ENCODE measurements around the gene TMEM225B.
"Not testable (repeated sequence)": the region's sequence is repeated elsewhere in the genome, so short reads cannot be mapped to it uniquely, and the experiment has no call there.

Gene TMEM225B

GRCh38 chr7:99597762-99598501 lies at the start of gene TMEM225B:
Gene TMEM225B, plus strand, starts transcription at chr7:99598267. Its CDS starts 6,122 bp downstream, at chr7:99604389.
- DNase-seq (ENCODE audit: low read depth), result no peak

DNA sequence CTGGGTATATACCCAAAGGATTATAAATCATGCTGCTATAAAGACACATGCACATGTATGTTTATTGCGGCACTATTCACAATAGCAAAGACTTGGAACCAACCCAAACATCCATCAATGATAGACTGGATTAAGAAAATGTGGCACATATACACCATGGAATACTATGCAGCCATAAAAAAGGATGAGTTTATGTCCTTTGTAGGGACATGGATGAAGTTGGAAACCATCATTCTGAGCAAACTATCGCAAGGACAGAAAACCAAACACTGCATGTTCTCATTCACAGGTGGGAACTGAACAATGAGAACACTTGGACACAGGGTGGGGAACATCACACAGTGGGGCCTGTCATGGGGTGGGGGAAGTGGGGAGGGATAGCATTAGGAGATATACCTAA lies 48.5 kb upstream of the TMEM225B start:
- not testable (repeated sequence) for DNase-seq (ENCODE audit: low read depth)

GRCh38 chr7:99551334-99551733 lies 46.7 kb upstream of the TMEM225B start:
- no peak for DNase-seq (ENCODE audit: low read depth)

- DNase-seq (ENCODE audit: low read depth), result peak; percentile 73
These were observed 46.2 kb upstream of the TMEM225B start, which contains the start of gene FAM200A for GRCh38 chr7:99551767-99552463. Gene FAM200A, minus strand, starts transcription at chr7:99552114. Its CDS starts 3,707 bp downstream, at chr7:99548407.

DNA sequence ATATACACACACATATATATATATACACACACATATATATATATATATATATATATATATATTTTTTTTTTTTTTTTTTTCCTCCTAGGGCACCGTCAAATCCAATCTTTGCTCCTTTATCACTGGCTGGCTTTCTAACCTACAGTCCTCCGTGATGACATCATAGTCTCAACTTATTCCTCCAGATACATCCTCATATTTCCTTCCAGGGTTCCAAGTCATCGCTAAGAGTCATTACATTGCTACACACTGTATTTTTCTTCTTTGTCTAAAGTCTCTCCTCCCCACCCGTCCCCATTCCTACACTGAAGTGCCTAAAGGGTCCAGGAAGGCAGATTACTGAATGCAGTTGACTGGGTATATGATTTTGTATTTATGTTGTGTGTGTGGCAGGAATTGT lies 45.0 kb upstream of the TMEM225B start:
- no peak for DNase-seq (ENCODE audit: low read depth)

GRCh38 chr7:99554939-99555338 lies 43.1 kb upstream of the TMEM225B start:
- no peak for DNase-seq (ENCODE audit: low read depth)

GRCh38 chr7:99557196-99557607 lies 40.9 kb upstream of the TMEM225B start:
- DNase-seq (ENCODE audit: low read depth), result no peak

GRCh38 chr7:99557940-99558305 lies 40.1 kb upstream of the TMEM225B start:
- no peak for DNase-seq (ENCODE audit: low read depth)

- peak; percentile 87 for DNase-seq (ENCODE audit: low read depth)
These were observed 39.5 kb upstream of the TMEM225B start, which contains the start of gene ZNF655 for GRCh38 chr7:99558306-99559174. Gene ZNF655, plus strand, starts transcription at chr7:99558642. Its CDS starts 1,918 bp downstream, at chr7:99560560.

GRCh38 chr7:99559175-99559915 lies 38.7 kb upstream of the TMEM225B start:
- DNase-seq (ENCODE audit: low read depth), result no peak

DNA sequence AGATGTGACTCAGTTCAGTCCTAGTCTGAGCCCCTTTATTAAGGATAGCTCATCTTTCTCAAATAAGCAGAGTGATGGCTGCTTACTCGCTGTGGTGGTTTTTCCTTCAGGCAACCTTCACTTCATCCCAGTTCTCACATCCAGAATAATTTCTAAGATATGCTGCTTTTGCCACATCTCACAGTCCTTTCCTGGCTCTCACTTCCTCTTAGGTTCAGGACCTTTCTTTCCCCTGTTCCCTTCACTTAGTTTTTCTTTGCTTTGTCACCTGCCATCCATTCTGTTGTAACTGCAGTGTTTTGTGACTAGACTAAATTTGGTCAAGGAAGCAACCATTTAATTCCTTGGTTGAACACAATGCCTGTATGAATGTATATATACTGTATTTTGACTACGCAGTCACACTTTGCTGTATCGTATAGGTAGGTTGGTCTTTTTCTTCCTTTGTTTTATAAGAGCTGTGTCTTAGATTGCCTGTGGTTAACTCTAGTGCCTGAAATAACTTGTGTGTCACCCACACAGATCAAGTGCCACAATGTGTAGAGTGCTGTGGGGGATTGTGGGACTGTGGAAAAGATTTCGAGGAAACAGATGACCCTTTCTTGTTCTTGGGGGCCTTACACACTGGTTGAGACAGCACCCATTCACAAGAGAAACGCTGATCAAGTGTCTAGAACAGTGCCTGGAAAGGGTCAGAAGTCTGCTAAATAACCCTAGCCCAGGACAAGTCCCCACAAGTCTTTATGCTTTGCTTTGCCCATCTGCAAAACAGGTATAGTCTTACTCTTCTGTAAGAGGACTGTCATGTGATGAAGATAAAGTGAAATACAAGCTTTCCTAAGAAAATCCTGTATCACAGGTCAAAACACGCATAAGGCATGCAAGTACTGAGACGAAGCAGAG lies 37.0 kb upstream of the TMEM225B start:
- DNase-seq (ENCODE audit: low read depth), result no peak

GRCh38 chr7:99561737-99562051 lies 36.4 kb upstream of the TMEM225B start:
- DNase-seq (ENCODE audit: low read depth), result no peak

DNA sequence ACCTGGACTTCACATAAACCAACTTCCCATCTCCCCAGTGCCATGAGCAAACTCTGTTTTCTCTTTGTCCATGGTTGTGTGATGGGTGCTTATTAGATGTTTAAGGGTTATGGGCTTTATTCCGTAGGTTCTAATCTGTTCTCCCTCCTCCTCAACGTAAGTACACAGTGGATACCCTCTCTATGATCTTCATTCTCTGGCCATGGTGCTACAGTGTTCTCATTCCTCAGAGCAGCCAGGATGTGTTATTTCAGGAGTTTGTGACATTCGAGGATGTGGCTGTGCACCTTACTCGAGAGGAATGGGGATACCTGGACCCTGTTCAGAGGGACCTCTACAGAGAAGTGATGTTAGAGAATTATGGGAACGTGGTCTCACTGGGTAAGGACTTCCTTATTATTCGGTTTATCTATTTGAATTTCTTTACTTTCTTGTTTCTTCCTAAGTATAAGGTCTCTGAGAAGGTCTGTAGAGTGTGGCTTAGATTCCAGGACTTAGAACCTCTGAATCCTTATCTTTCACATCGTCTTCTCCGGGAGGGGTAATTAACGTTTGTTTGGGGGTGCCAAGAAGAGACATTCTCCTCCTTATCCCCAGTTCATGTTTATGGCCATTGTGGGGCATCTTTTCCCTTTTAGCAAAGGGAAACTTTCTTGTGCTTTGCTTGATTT lies 35.8 kb upstream of the TMEM225B start:
- no peak for DNase-seq (ENCODE audit: low read depth)

DNA sequence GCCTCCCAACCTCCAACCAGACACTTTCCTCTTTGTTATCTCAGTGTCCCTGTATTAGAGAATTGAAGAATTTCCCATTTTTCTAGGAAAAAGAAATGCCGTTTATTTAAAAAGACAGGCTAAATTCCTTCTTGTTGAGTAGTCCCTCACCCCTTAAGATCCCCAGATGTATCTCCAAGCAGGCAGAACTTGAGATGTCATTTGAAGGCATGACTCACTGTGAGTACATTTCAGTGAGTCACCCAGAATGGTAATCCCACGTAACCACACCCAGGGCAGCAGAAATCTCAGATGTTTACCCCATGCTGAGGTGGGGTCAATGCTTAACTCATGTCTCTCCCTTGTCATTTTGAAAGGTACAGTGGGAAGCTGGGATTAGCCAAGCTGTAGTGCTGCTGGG lies 35.2 kb upstream of the TMEM225B start:
- DNase-seq (ENCODE audit: low read depth), result no peak

GRCh38 chr7:99563650-99564049 lies 34.4 kb upstream of the TMEM225B start:
- no peak for DNase-seq (ENCODE audit: low read depth)

DNA sequence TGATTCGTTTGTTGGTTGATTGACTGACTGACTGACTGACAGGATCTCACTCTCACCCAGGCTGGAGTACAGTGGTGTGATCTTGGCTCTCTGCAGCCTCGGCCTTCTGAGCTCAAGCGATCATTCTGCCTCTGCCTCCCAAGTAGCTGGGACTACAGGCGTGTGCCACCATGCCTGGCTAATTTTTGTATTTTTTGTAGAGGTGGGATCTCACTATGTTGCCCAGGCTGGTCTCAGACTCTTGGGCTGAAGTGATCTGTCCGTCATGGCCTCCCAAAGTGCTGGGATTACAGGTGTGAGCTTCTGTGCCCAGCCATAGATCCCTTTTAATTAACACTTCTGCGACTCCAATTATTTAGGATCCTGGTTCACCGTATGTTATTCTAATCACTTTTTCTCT lies 29.3 kb upstream of the TMEM225B start:
- DNase-seq (ENCODE audit: low read depth), result not testable (repeated sequence)

DNA sequence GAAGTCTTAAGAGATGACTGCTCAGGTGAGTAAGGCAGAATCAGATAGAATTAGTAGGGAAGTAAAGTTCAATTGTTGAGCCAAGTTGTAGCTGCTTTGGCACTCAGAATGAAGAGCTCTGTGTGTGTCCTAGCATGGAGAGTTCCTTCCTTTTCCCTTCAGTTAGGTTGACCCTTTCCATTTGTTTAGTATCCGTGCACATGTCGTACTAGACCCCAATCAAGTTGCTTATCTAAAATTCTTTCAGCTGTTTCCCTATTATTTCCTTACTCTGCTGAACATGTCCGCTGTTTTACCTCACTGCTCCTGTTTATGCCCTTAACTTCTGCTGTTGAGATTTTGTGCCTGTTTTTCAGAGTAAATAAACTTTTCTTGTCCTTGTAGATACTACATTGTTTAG lies 26.3 kb upstream of the TMEM225B start:
- no peak for DNase-seq (ENCODE audit: low read depth)

DNA sequence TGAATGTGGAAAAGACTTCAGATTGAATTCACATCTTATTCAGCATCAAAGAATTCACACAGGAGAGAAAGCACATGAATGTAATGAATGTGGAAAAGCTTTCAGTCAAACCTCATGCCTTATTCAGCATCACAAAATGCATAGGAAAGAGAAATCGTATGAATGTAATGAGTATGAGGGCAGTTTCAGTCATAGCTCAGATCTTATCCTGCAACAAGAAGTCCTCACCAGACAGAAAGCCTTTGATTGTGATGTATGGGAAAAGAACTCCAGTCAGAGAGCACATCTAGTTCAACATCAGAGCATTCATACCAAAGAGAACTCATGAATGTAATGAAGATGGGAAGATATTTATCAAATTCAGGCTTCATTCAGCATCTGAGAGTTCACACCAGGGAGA lies 24.8 kb upstream of the TMEM225B start:
- DNase-seq (ENCODE audit: low read depth), result no peak

DNA sequence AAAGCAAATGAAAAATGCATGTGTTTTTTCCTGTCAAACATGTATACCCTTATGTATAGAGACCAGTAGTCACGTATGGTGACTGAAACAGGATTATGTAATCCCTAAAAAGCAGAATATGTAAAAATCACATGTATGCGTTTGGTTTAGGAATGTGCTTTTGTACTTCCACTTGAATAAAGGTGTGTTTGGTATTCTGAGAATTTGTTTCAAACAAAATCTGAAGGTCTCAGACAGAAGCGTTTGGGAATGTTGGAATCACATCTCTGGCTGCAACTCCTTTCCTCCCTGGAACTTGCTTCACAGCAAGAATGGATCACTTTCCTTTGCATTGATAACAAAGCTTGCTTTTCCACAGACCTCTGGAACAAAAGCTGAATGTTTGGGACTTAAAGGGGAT lies 21.8 kb upstream of the TMEM225B start:
- DNase-seq (ENCODE audit: low read depth), result no peak

GRCh38 chr7:99579281-99579955 lies 18.6 kb upstream of the TMEM225B start:
- no peak for DNase-seq (ENCODE audit: low read depth)
